DMS153 (cell line): Measurements from ENCODE around the gene DMD.

Experiments used
- DNase-seq: peaks from one replicate; lab custom pipeline; 2025; lab: John Stamatoyannopoulos, UW

DMD gene

GRCh38 chrX:31340587-31340986 lies 1870.8 kb downstream of the DMD start:
- no peak for DNase-seq

- no peak for DNase-seq
Observed at GRCh38 chrX:31338991-31339350, 1872.4 kb downstream of the DMD start.

GRCh38 chrX:31337332-31337731 lies 1874.0 kb downstream of the DMD start:
- DNase-seq = no peak

GRCh38 chrX:31336419-31336818 lies 1874.9 kb downstream of the DMD start:
- DNase-seq = no peak

- no peak for DNase-seq
Observed at GRCh38 chrX:31334997-31335396, 1876.4 kb downstream of the DMD start.

- DNase-seq = no peak
Observed at GRCh38 chrX:31333165-31333831, 1878.1 kb downstream of the DMD start.

- no peak for DNase-seq
Observed at GRCh38 chrX:31331928-31332327, 1879.4 kb downstream of the DMD start.

GRCh38 chrX:31331015-31331414 lies 1880.3 kb downstream of the DMD start:
- no peak for DNase-seq

GRCh38 chrX:31329298-31329697 lies 1882.1 kb downstream of the DMD start:
- DNase-seq = no peak

GRCh38 chrX:31323658-31324057 lies 1887.7 kb downstream of the DMD start:
- DNase-seq = no peak

GRCh38 chrX:31320740-31321139 lies 1890.6 kb downstream of the DMD start:
- DNase-seq = no peak

GRCh38 chrX:31319586-31319985 lies 1891.8 kb downstream of the DMD start:
- no peak for DNase-seq

GRCh38 chrX:31318866-31319265 lies 1892.5 kb downstream of the DMD start:
- DNase-seq = no peak

- no peak for DNase-seq
Observed at GRCh38 chrX:31316340-31316991, 1894.9 kb downstream of the DMD start.

GRCh38 chrX:31314921-31315320 lies 1896.4 kb downstream of the DMD start:
- no peak for DNase-seq

- DNase-seq = no peak
Observed at GRCh38 chrX:31307952-31308351, 1903.4 kb downstream of the DMD start.

- DNase-seq = no peak
Observed at GRCh38 chrX:31302573-31303075, 1908.7 kb downstream of the DMD start.

- no peak for DNase-seq
Observed at GRCh38 chrX:31301941-31302340, 1909.4 kb downstream of the DMD start.

- no peak for DNase-seq
Observed at GRCh38 chrX:31301203-31301602, 1910.1 kb downstream of the DMD start.

GRCh38 chrX:31298916-31299315 lies 1912.4 kb downstream of the DMD start:
- DNase-seq = no peak

GRCh38 chrX:31297881-31298280 lies 1913.5 kb downstream of the DMD start:
- DNase-seq = no peak

GRCh38 chrX:31294475-31294874 lies 1916.9 kb downstream of the DMD start:
- DNase-seq = no peak

GRCh38 chrX:31293409-31293808 lies 1917.9 kb downstream of the DMD start:
- DNase-seq = no peak

GRCh38 chrX:31291131-31291530 lies 1920.2 kb downstream of the DMD start:
- no peak for DNase-seq
